HL-60 (cell line): ENCODE results near the gene DAB2IP.
A peak's percentile ranks its signal among the peaks of the same experiment; 100 is the strongest.

Source experiments
- GABPA ChIP-seq: IDR thresholded peaks from 2 replicates; pipeline ENCODE4 v1.6.1; 2012; ENCODE audit warnings: low read depth
- POLR2AphosphoS5 ChIP-seq: IDR thresholded peaks from 2 replicates; pipeline ENCODE4 v1.6.1; 2012; ENCODE audit warnings: low read depth
- TF ChIP-seq, protein P1 (sequence below): IDR thresholded peaks from one replicate; pipeline ENCODE4 v1.5.1; 2011; ENCODE audit warnings: low read length, control low read depth, inconsistent platforms; ENCODE audit not compliant: insufficient read depth
- TF ChIP-seq, protein P2 (sequence below): IDR thresholded peaks from 2 replicates; pipeline ENCODE4 v1.6.1; 2012; ENCODE audit warnings: low read depth; ENCODE audit not compliant: insufficient replicate concordance

DNA sequence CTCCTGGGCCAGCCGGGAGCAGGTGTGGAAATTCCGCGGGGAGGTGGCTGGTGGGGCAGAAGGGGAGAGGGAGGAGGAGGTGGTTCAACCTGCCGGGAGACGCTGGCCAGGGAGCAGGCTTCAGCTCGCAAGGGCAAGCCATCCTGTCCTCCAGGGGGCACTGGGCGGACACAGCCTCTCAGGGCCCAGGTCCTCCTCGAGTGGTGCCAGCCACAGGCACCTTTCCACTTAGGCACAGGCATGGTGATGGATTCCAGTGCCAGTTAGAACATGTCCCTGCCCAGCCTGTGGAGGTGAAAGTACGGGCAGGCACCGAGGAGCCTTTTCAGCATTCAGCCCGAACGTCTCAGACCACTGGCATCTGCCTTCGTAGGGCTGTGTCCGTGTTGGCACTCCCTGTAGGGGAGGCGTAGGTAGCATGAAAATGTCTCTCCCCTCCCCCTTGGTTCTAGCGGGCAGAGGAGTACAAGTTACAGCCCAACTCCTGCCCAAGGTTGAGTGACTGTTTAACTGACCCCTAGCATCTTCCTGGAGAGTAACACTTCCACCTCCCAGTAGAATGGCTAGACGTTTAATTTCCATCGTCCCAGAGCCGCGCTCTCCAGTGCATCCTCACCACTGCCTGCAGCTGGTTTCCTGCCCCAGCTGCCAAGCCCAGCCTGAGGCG is 48.9 kb downstream of the DAB2IP start:
- TF ChIP-seq, protein P1, sequence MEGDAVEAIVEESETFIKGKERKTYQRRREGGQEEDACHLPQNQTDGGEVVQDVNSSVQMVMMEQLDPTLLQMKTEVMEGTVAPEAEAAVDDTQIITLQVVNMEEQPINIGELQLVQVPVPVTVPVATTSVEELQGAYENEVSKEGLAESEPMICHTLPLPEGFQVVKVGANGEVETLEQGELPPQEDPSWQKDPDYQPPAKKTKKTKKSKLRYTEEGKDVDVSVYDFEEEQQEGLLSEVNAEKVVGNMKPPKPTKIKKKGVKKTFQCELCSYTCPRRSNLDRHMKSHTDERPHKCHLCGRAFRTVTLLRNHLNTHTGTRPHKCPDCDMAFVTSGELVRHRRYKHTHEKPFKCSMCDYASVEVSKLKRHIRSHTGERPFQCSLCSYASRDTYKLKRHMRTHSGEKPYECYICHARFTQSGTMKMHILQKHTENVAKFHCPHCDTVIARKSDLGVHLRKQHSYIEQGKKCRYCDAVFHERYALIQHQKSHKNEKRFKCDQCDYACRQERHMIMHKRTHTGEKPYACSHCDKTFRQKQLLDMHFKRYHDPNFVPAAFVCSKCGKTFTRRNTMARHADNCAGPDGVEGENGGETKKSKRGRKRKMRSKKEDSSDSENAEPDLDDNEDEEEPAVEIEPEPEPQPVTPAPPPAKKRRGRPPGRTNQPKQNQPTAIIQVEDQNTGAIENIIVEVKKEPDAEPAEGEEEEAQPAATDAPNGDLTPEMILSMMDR = peak; percentile 0
- TF ChIP-seq, protein P2, sequence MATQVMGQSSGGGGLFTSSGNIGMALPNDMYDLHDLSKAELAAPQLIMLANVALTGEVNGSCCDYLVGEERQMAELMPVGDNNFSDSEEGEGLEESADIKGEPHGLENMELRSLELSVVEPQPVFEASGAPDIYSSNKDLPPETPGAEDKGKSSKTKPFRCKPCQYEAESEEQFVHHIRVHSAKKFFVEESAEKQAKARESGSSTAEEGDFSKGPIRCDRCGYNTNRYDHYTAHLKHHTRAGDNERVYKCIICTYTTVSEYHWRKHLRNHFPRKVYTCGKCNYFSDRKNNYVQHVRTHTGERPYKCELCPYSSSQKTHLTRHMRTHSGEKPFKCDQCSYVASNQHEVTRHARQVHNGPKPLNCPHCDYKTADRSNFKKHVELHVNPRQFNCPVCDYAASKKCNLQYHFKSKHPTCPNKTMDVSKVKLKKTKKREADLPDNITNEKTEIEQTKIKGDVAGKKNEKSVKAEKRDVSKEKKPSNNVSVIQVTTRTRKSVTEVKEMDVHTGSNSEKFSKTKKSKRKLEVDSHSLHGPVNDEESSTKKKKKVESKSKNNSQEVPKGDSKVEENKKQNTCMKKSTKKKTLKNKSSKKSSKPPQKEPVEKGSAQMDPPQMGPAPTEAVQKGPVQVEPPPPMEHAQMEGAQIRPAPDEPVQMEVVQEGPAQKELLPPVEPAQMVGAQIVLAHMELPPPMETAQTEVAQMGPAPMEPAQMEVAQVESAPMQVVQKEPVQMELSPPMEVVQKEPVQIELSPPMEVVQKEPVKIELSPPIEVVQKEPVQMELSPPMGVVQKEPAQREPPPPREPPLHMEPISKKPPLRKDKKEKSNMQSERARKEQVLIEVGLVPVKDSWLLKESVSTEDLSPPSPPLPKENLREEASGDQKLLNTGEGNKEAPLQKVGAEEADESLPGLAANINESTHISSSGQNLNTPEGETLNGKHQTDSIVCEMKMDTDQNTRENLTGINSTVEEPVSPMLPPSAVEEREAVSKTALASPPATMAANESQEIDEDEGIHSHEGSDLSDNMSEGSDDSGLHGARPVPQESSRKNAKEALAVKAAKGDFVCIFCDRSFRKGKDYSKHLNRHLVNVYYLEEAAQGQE = no peak
- TF ChIP-seq GABPA = no peak
- no peak for TF ChIP-seq POLR2AphosphoS5
